ENCODE data around the gene LRRC17. TPM values are rescaled to one million over a fixed set of nuclear protein-coding genes. Genes with fewer than 3 reads are reported as not detected.

LRRC17 gene
- total RNA-seq, 2 donors from 2014 or later = 1.8 to 9.9 TPM

DNA sequence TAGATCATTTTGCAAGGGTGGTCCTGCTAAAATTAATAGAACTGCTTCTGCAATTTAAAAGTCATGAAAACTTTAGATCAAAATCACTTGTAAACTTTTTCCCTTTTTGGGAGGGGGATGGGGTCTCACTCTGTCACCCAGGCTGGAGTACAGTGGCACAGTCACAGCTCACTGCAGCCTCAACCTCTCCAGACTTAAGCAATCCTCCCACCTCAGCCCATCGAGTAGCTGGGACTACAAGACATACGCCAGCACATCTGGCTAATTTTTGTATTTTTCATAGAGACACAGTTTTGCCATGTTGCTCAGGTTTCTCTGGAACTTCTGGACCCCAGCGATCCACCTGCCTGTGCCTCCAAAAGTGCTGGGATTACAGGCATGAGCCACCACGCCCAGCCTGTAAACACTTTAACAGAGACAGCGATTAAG, 79.7 kb downstream of the LRRC17 start:
- peak overlapping the region; percentile 58 to 65 for H3K27ac ChIP-seq
- H3K4me1 ChIP-seq = peaks cover 0 to 17% of the 10 kb centered on the region in 2 donors
- no peaks in the 10 kb centered on the region for H3K9me3 ChIP-seq
- DNase-seq (ENCODE audit: low spot score) = no peak
- H3K4me3 ChIP-seq = no peak overlapping the region
- no peaks in the 10 kb centered on the region for H3K36me3 ChIP-seq
- TF ChIP-seq CTCF (IDR thresholded peaks at IDR 0.05) = no peak
- no peaks in the 10 kb centered on the region for H3K27me3 ChIP-seq

DNA sequence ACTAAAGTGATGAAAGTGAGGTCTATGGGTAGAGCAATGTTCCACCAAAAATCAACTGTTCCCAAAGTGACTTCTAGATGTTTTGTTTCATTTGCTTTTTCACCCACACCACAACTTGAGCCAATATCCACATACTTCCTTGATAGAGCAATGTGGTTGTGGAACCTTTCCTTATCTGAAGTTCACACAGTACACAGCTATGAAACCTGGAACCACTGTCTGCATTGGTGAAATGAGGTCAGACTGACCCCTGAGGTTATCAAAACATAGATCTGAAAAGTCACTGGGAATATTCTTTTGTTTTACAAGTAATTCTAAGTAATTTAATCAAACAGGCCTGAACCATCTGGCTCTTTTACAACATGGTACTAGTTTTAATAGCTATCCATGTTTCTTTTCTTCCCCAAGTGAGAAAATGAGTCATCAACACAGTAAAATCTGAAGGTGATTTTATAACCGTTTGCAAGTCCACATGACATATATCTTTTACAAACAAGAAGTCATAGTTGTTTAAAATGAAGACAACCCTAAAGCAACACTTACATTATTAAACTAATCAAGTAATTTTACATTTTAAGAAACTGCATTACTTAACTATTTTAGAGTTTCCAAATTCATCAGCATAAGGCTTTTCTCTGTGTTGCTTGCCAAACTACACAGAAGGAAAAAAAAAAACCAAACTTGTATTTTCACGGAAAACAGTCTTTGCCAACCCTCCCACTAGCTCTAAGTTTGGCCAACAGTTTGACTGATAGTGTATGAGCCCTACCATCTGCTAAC, 80.3 kb downstream of the LRRC17 start:
- Histone ChIP-seq H3K27ac (peak overlapping the region; percentile 58 to 65), H3K36me3 (no peaks in the 10 kb centered on the region), H3K4me1 (peaks cover 0 to 17% of the 10 kb centered on the region in 2 donors), H3K27me3 (no peaks in the 10 kb centered on the region), H3K9me3 (no peaks in the 10 kb centered on the region), H3K4me3 (no peak overlapping the region)
- no peak for TF ChIP-seq CTCF (IDR thresholded peaks at IDR 0.05)
- DNase-seq (ENCODE audit: low spot score) = no peak

GRCh38 chr7:102993718-102994029, 80.9 kb downstream of the LRRC17 start:
- Histone ChIP-seq H3K4me3 (no peak overlapping the region), H3K9me3 (no peaks in the 10 kb centered on the region), H3K27me3 (no peaks in the 10 kb centered on the region), H3K4me1 (peaks cover 0 to 17% of the 10 kb centered on the region in 2 donors), H3K27ac (no peak overlapping the region), H3K36me3 (no peaks in the 10 kb centered on the region)
- DNase-seq (ENCODE audit: low spot score) = no peak
- TF ChIP-seq CTCF (IDR thresholded peaks at IDR 0.05) = no peak

DNA sequence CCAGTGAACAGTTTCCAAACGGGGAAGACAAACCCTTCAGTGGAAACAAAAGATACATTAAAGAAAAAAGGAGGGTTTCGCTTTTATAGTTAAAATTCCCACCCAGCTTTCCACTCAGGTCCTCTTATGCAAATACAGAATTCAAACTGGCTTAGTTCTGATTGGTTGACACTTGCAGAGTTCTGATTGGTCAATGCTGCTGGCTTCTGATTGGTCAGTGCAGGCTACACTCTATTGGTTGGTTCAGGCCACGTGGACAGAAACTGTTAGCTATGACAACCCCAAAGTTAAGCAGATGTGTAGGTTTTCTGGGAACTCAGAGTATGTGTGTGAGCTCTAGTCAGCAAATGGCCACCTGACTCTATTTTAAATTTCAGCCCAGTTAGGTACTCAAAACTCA, 81.8 kb downstream of the LRRC17 start:
- peaks cover 0 to 15% of the 10 kb centered on the region in 2 donors for H3K4me1 ChIP-seq
- no peak for DNase-seq (ENCODE audit: low spot score)
- no peak for TF ChIP-seq CTCF (IDR thresholded peaks at IDR 0.05)
- no peaks in the 10 kb centered on the region for H3K27me3 ChIP-seq
- H3K27ac ChIP-seq = no peak overlapping the region
- no peaks in the 10 kb centered on the region for H3K36me3 ChIP-seq
- H3K9me3 ChIP-seq = no peaks in the 10 kb centered on the region
- no peak overlapping the region for H3K4me3 ChIP-seq

Other genes with a start within 250 kb of the LRRC17 start
- 1 to 10 TPM in 1 of 2 donors, under 1 TPM in 1; 0.44 to 1.4 TPM for gene POLR2J2, start 241.3 kb upstream of the LRRC17 start, total RNA-seq
- gene FAM185A, start 164.0 kb upstream of the LRRC17 start, total RNA-seq = 1 to 10 TPM; 4.6 to 9.6 TPM
- gene FBXL13, start 161.8 kb downstream of the LRRC17 start, total RNA-seq = 1 to 10 TPM; 1.6 to 1.7 TPM
- 10 to 100 TPM; 11.6 to 20.2 TPM for gene ARMC10, start 162.1 kb downstream of the LRRC17 start, total RNA-seq
- 1 to 10 TPM; 5.2 to 8.1 TPM for gene NAPEPLD, start 236.1 kb downstream of the LRRC17 start, total RNA-seq